ENCODE results near the gene EPS8L3. TPM values are rescaled to one million over a fixed set of nuclear protein-coding genes. Genes with fewer than 3 reads are reported as not detected.

EPS8L3 gene
- total RNA-seq, 1 experiment from 2014 or later = 46.6 TPM

- DNase-seq = no peak
- TF ChIP-seq CTCF (IDR thresholded peaks at IDR 0.05; ENCODE audit: unreplicated experiment) = no peak
- H3K4me1 Mint-ChIP-seq (ENCODE audit: low read depth, unreplicated experiment) = peaks cover 8% of the 10 kb centered on the region
- intact Hi-C loops (cut with micrococcal nuclease; ENCODE audit: unreplicated experiment) = no loop called here
- H3K27ac Mint-ChIP-seq (ENCODE audit: unreplicated experiment) = no peak overlapping the region
- CTCF ChIA-PET = no interaction called here
- no peak overlapping the region for H3K4me3 Mint-ChIP-seq (ENCODE audit: low read depth, unreplicated experiment)
- H3K36me3 Mint-ChIP-seq (ENCODE audit: insufficient read depth, unreplicated experiment) = no peaks in the 10 kb centered on the region
- H3K27me3 Mint-ChIP-seq (ENCODE audit: unreplicated experiment) = no peaks in the 10 kb centered on the region
- no peaks in the 10 kb centered on the region for H3K9me3 Mint-ChIP-seq (ENCODE audit: low read depth, unreplicated experiment)
- no TSS peak for BruUV-seq (replicated peaks)
These were observed 40.2 kb upstream of the EPS8L3 start for GRCh38 chr1:109803901-109804331.

- H3K36me3 Mint-ChIP-seq (ENCODE audit: insufficient read depth, unreplicated experiment) = no peaks in the 10 kb centered on the region
- intact Hi-C loops (cut with micrococcal nuclease; ENCODE audit: unreplicated experiment) = no loop called here
- H3K4me1 Mint-ChIP-seq (ENCODE audit: low read depth, unreplicated experiment) = peaks cover 4% of the 10 kb centered on the region
- H3K27me3 Mint-ChIP-seq (ENCODE audit: unreplicated experiment) = no peaks in the 10 kb centered on the region
- no peak for TF ChIP-seq CTCF (IDR thresholded peaks at IDR 0.05; ENCODE audit: unreplicated experiment)
- no peak overlapping the region for H3K4me3 Mint-ChIP-seq (ENCODE audit: low read depth, unreplicated experiment)
- CTCF ChIA-PET = no interaction called here
- no peak for DNase-seq
- no peaks in the 10 kb centered on the region for H3K9me3 Mint-ChIP-seq (ENCODE audit: low read depth, unreplicated experiment)
- H3K27ac Mint-ChIP-seq (ENCODE audit: unreplicated experiment) = no peak overlapping the region
- BruUV-seq (replicated peaks) = no TSS peak
These were observed 39.3 kb upstream of the EPS8L3 start for GRCh38 chr1:109802901-109803561.

GRCh38 chr1:109802136-109802900 lies 38.6 kb upstream of the EPS8L3 start:
- H3K4me1 Mint-ChIP-seq (ENCODE audit: low read depth, unreplicated experiment) = peaks cover under 1% of the 10 kb centered on the region
- no peak overlapping the region for H3K4me3 Mint-ChIP-seq (ENCODE audit: low read depth, unreplicated experiment)
- no peaks in the 10 kb centered on the region for H3K9me3 Mint-ChIP-seq (ENCODE audit: low read depth, unreplicated experiment)
- no peaks in the 10 kb centered on the region for H3K27me3 Mint-ChIP-seq (ENCODE audit: unreplicated experiment)
- H3K27ac Mint-ChIP-seq (ENCODE audit: unreplicated experiment) = no peak overlapping the region
- H3K36me3 Mint-ChIP-seq (ENCODE audit: insufficient read depth, unreplicated experiment) = no peaks in the 10 kb centered on the region
- no peak for DNase-seq
- TF ChIP-seq CTCF (IDR thresholded peaks at IDR 0.05; ENCODE audit: unreplicated experiment) = no peak
- CTCF ChIA-PET = no interaction called here
- intact Hi-C loops (cut with micrococcal nuclease; ENCODE audit: unreplicated experiment) = no loop called here
- no TSS peak for BruUV-seq (replicated peaks)

- Mint-ChIP-seq H3K4me1 (ENCODE audit: low read depth, unreplicated experiment) (peaks cover 6% of the 10 kb centered on the region), H3K27ac (ENCODE audit: unreplicated experiment) (no peak overlapping the region), H3K36me3 (ENCODE audit: insufficient read depth, unreplicated experiment) (no peaks in the 10 kb centered on the region), H3K9me3 (ENCODE audit: low read depth, unreplicated experiment) (no peaks in the 10 kb centered on the region), H3K4me3 (ENCODE audit: low read depth, unreplicated experiment) (no peak overlapping the region), H3K27me3 (ENCODE audit: unreplicated experiment) (no peaks in the 10 kb centered on the region)
- DNase-seq = no peak
- CTCF ChIA-PET = no interaction called here
- intact Hi-C loops (cut with micrococcal nuclease; ENCODE audit: unreplicated experiment) = no loop called here
- no peak for TF ChIP-seq CTCF (IDR thresholded peaks at IDR 0.05; ENCODE audit: unreplicated experiment)
- no TSS peak for BruUV-seq (replicated peaks)
These were observed 38.0 kb upstream of the EPS8L3 start for GRCh38 chr1:109801791-109802135.
